Hepatocyte (in vitro differentiated cells): ENCODE results near the gene FNIP2. TPM values are rescaled to one million over a fixed set of nuclear protein-coding genes. Genes with fewer than 3 reads are reported as not detected.

Source experiments
- DNase-seq: peaks from one replicate; pipeline ENCODE4 v3.0.0-alpha.2; 2016; ENCODE audit warnings: low spot score
- H2AFZ ChIP-seq: fragments of 200-600 bp; sonication (generic); 2 replicates; pipeline ENCODE4 v1.6.0; 2016; ENCODE audit warnings: antibody characterized with exemption, mild to moderate bottlenecking
- H3K27ac ChIP-seq: fragments of 200-600 bp; sonication (generic); 2 replicates; pipeline ENCODE4 v1.5.1; 2016; ENCODE audit warnings: mild to moderate bottlenecking
- H3K27me3 ChIP-seq: fragments of 200-600 bp; sonication (generic); 2 replicates; pipeline ENCODE4 v1.6.1; 2016
- H3K36me3 ChIP-seq: fragments of 200-600 bp; sonication (generic); replicated peaks from 2 replicates; pipeline ENCODE4 v1.5.1; 2016; ENCODE audit warnings: low read depth; ENCODE audit not compliant: insufficient read depth
- H3K4me1 ChIP-seq: fragments of 200-600 bp; sonication (generic); 2 replicates; pipeline ENCODE4 v1.5.1; 2016; ENCODE audit warnings: mild to moderate bottlenecking, moderate library complexity; ENCODE audit not compliant: insufficient read depth
- H3K4me2 ChIP-seq: fragments of 200-600 bp; sonication (generic); 2 replicates; pipeline ENCODE4 v1.6.0; 2016
- H3K4me3 ChIP-seq: fragments of 200-600 bp; sonication (generic); 2 replicates; pipeline ENCODE4 v1.5.1; 2016; ENCODE audit warnings: mild to moderate bottlenecking
- H3K79me2 ChIP-seq: fragments of 200-600 bp; sonication (generic); 2 replicates; pipeline ENCODE4 v1.6.0; 2017; ENCODE audit warnings: mild to moderate bottlenecking
- H3K9me2 ChIP-seq: fragments of 200-600 bp; sonication (generic); replicated peaks from 2 replicates; pipeline ENCODE4 v1.6.0; 2017; ENCODE audit warnings: mild to moderate bottlenecking; ENCODE audit not compliant: insufficient read depth
- H3K9me3 ChIP-seq: fragments of 200-600 bp; sonication (generic); 2 replicates; pipeline ENCODE4 v1.5.1; 2016; ENCODE audit warnings: low read depth, mild to moderate bottlenecking
- H4K20me1 ChIP-seq: fragments of 200-600 bp; sonication (generic); 2 replicates; pipeline ENCODE4 v1.6.0; 2016; ENCODE audit warnings: mild to moderate bottlenecking; ENCODE audit not compliant: insufficient read depth, poor library complexity, severe bottlenecking
- EZH2 ChIP-seq: fragments of 200-600 bp; sonication (generic); IDR thresholded peaks from 2 replicates; pipeline ENCODE4 v1.6.1; 2016; ENCODE audit warnings: antibody characterized with exemption, mild to moderate bottlenecking, borderline replicate concordance
- EZH2phosphoT487 ChIP-seq: fragments of 200-600 bp; sonication (generic); IDR thresholded peaks from one replicate; pipeline ENCODE4 v1.6.1; 2018; ENCODE audit warnings: antibody characterized with exemption, mild to moderate bottlenecking, low read depth, moderate library complexity; ENCODE audit not compliant: unreplicated experiment, severe bottlenecking
- WGBS: methylation state at CpG from one replicate; pipeline ENCODE4 v1.1.6; 2016; ENCODE audit warnings: low lambda C conversion rate; ENCODE audit errors: missing lambda C conversion rate; 5-methylcytosine and 5-hydroxymethylcytosine counted together
- polyA plus RNA-seq: library from polyadenylated mRNA; unstranded; fragments of >200 nt; fragmentation: Nextera tagmentation; extraction: Ambion mirVana; gene quantifications from 2 replicates; pipeline ENCODE4 v1.2.1, GENCODE V29; 2016
- total RNA-seq: library from RNA; depleted of rRNA; stranded (reverse); fragments of >200 nt; gene quantifications from 2 replicates; pipeline ENCODE4 v1.2.3, GENCODE V29; 2014
- TF ChIP-seq, protein P1 (sequence below): fragments of 200-600 bp; sonication (generic); IDR thresholded peaks from 2 replicates; pipeline ENCODE4 v1.5.1; 2016; ENCODE audit warnings: antibody characterized with exemption, mild to moderate bottlenecking; ENCODE audit not compliant: poor library complexity

FNIP2 gene
- total and polyA plus RNA-seq, 2 experiments from 2014 or later = 20.8 to 61.0 TPM

- no peaks in the 10 kb centered on the region for H3K36me3 ChIP-seq
- H3K9me3 ChIP-seq = no peaks in the 10 kb centered on the region
- H2AFZ ChIP-seq = no peak overlapping the region
- TF ChIP-seq EZH2phosphoT487 (no peak), EZH2 (no peak)
- TF ChIP-seq, protein P1, sequence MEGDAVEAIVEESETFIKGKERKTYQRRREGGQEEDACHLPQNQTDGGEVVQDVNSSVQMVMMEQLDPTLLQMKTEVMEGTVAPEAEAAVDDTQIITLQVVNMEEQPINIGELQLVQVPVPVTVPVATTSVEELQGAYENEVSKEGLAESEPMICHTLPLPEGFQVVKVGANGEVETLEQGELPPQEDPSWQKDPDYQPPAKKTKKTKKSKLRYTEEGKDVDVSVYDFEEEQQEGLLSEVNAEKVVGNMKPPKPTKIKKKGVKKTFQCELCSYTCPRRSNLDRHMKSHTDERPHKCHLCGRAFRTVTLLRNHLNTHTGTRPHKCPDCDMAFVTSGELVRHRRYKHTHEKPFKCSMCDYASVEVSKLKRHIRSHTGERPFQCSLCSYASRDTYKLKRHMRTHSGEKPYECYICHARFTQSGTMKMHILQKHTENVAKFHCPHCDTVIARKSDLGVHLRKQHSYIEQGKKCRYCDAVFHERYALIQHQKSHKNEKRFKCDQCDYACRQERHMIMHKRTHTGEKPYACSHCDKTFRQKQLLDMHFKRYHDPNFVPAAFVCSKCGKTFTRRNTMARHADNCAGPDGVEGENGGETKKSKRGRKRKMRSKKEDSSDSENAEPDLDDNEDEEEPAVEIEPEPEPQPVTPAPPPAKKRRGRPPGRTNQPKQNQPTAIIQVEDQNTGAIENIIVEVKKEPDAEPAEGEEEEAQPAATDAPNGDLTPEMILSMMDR = no peak
- H3K4me1 ChIP-seq = peaks cover 57% of the 10 kb centered on the region
- H3K79me2 ChIP-seq = peaks cover 59% of the 10 kb centered on the region
- no peaks in the 10 kb centered on the region for H3K9me2 ChIP-seq
- 93% methylated on average over 7 of the region's 7 CpGs for WGBS
- no peak overlapping the region for H3K4me3 ChIP-seq
- no peaks in the 10 kb centered on the region for H4K20me1 ChIP-seq
- no peaks in the 10 kb centered on the region for H3K27me3 ChIP-seq
- H3K4me2 ChIP-seq = no peak overlapping the region
- DNase-seq = no peak
- H3K27ac ChIP-seq = no peak overlapping the region
These were observed 53.5 kb downstream of the FNIP2 start for GRCh38 chr4:158822348-158822747.

- Histone ChIP-seq H3K4me2 (no peak overlapping the region), H4K20me1 (no peaks in the 10 kb centered on the region), H3K4me1 (peaks cover 67% of the 10 kb centered on the region), H3K36me3 (no peaks in the 10 kb centered on the region), H3K27ac (peak overlapping the region; percentile 91), H3K4me3 (no peak overlapping the region), H2AFZ (no peak overlapping the region), H3K79me2 (peaks cover 50% of the 10 kb centered on the region), H3K9me3 (no peaks in the 10 kb centered on the region), H3K27me3 (no peaks in the 10 kb centered on the region), H3K9me2 (no peaks in the 10 kb centered on the region)
- 88% methylated on average over 3 of the region's 3 CpGs for WGBS
- no peak for DNase-seq
- TF ChIP-seq, protein P1 = no peak
- TF ChIP-seq EZH2phosphoT487 = no peak
- TF ChIP-seq EZH2 = no peak
These were observed 54.6 kb downstream of the FNIP2 start for GRCh38 chr4:158823461-158823873.

DNA sequence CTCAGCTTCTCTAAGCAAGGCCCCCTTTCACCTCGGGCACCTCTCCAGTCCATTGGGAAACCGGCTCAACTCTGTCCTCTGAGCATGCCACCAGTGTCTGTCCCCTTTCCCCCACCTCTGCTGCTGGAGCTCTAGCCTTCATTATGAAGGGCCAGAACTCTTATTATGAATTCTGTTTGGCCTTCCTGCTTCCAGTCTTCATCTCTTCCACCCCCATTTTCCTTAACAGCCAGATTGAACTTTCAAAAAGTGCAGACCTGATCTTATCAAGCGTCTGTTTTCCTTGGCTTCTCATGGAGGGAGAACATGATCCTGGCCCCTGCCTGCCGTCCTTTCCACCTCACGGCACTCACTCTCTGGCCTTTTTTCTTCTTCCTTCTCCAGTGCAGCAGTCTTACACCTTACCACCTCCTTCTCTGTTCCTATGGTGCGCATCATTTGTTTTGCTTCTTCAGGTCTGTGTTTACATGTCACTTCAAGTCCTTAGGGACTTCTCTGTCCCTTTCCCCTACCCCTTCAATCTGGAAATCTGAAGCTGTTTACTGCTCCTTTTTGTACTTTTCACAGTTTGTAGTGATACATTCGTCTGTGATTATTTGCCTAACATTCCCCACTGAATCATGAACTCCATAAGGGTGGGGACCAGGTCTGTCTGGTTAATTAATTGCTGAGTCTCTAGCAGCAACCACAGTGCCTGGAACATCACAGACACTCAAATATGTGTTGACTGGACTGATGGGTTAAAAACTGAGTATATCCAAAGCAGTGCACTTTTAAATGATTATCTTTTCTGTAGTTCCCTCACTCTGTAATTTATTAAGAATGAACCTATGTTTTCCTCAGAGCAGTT, 55.8 kb downstream of the FNIP2 start:
- Histone ChIP-seq H3K79me2 (peaks cover 40% of the 10 kb centered on the region), H3K36me3 (no peaks in the 10 kb centered on the region), H4K20me1 (no peaks in the 10 kb centered on the region), H3K9me3 (no peaks in the 10 kb centered on the region), H3K9me2 (no peaks in the 10 kb centered on the region), H3K27me3 (no peaks in the 10 kb centered on the region), H3K4me1 (peaks cover 58% of the 10 kb centered on the region), H3K4me2 (peak overlapping the region; percentile 45), H3K27ac (peak overlapping the region; percentile 91), H2AFZ (no peak overlapping the region), H3K4me3 (no peak overlapping the region)
- WGBS = 39% methylated on average over 7 of the region's 7 CpGs
- DNase-seq = no peak
- TF ChIP-seq EZH2phosphoT487 (no peak), EZH2 (no peak)
- TF ChIP-seq, protein P1 = no peak
